Left cardiac atrium (tissue), 2 donors: ENCODE measurements around the gene ACVR1B. TPM values are rescaled to one million over a fixed set of nuclear protein-coding genes. Genes with fewer than 3 reads are reported as not detected.

Experiments
- total RNA-seq, 2 donors: library from RNA; stranded (reverse); fragmentation: NEBNext Ultra II Directional; extraction: Animal tissue kit (Norgen Biotek cat#: 25700); gene quantifications; one replicate each; pipeline ENCODE4 v1.2.1, GENCODE V29; 2021
- donor health status: DM: no; HTN: yes; CAD: no; lungs with severe emphysema.
- donor health status: DM: yes; HTN: yes; CAD: no.

The ACVR1B gene
- total RNA-seq, 2 donors from 2014 or later, result 13.0 to 19.3 TPM

Other genes starting within 250 kb of the ACVR1B start
- gene FIGNL2, start 103.0 kb upstream of the ACVR1B start, total RNA-seq, result under 1 TPM; 0.39 to 0.47 TPM
- not detected for gene ANKRD33, start 63.6 kb upstream of the ACVR1B start, total RNA-seq
- gene ACVRL1, start 44.2 kb upstream of the ACVR1B start, total RNA-seq, result 10 to 100 TPM; 44.0 to 65.2 TPM
- gene TAMALIN, start 55.2 kb downstream of the ACVR1B start, total RNA-seq, result 10 to 100 TPM; 25.3 to 44.0 TPM
- gene NR4A1, start 99.7 kb downstream of the ACVR1B start, total RNA-seq, result 100 to 1,000 TPM in 1 of 2 donors, 10 to 100 TPM in 1; 85.6 to 172 TPM
- 10 to 100 TPM; 25.2 to 28.7 TPM for gene ATG101, start 118.3 kb downstream of the ACVR1B start, total RNA-seq
- under 1 TPM in 1 of 2 donors, not detected in 1; 0.27 TPM for gene SMIM41, start 128.0 kb downstream of the ACVR1B start, total RNA-seq
- gene KRT80, start 240.3 kb downstream of the ACVR1B start, total RNA-seq, result under 1 TPM in 1 of 2 donors, not detected in 1; 0.44 TPM